Measurements from ENCODE around the gene MTFP1. TPM values are rescaled to one million over a fixed set of nuclear protein-coding genes. Genes with fewer than 3 reads are reported as not detected.

The MTFP1 gene
- total RNA-seq, 1 donor from 2014 or later, result 20.6 TPM

- Mint-ChIP-seq H3K4me3 (peak overlapping the region; percentile 97), H3K27me3 (no peaks in the 10 kb centered on the region), H3K27ac (peak overlapping the region; percentile 97), H3K4me1 (ENCODE audit: unreplicated experiment) (peaks cover 30% of the 10 kb centered on the region), H3K36me3 (no peaks in the 10 kb centered on the region), H3K9me3 (no peaks in the 10 kb centered on the region)
- no peak for TF ChIP-seq CTCF (conservative IDR thresholded peaks at IDR 0.05)
- DNase-seq (ENCODE audit: extremely low spot score, unreplicated experiment), result no peak
Measured at GRCh38 chr22:30424534-30425326, 838 bp upstream of the MTFP1 start.

DNA sequence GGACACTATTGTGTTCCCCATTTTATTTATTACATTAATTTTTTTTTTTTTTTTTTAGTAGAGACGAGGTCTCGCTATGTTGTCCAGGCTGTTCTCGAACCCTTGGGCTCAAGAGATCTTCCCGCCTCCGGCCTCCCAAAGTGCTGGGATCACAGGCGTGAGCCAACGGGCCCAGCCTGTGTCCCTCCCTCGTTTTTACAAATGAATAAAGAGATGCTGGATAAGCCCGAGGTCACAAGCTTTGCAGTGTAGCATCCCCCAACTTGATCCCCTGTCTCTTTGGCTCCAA is 297 bp upstream of the MTFP1 start:
- no peaks in the 10 kb centered on the region for H3K36me3 Mint-ChIP-seq

DNA sequence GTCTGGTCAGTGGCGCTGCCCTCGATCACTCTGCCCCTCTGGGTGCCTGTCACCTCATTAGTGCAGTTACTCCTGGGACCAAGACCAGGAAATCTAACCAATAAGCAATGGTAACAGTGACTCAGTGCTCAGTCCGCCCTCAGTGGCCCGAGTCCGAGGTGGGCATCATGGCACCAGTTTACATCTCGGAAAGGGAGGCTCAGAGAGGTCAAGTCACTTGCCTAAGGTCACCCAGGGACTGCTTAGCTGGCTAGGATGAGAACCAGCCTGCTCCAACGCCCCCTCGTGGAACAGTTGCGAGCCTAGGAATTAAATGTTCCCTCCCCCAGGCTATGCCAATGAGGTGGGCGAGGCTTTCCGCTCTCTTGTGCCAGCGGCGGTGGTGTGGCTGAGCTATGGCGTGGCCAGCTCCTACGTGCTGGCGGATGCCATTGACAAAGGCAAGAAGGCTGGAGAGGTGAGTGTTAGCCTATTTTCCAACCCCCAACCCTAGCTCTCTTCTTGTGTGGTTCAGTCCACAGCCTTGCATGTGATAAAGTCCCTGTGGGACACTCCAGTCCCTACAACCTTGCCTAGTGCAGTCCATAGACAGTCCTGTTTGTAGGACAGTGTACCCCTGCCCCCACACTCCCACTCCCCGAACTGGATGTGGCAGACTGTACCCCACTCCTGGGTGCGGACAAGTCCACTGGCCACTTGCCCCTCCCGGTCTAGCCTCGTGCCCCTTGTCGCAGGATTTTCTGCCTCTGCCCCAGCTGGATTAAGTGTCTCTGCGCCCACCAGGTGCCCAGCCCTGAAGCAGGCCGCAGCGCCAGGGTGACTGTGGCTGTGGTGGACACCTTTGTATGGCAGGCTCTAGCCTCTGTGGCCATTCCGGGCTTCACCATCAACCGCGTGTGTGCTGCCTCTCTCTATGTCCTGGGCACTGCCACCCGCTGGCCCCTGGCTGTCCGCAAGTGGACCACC is 1.1 kb downstream of the MTFP1 start:
- TF ChIP-seq CTCF (conservative IDR thresholded peaks at IDR 0.05), result peak; percentile 78
- peak; percentile 79 for DNase-seq (ENCODE audit: extremely low spot score, unreplicated experiment)
- Mint-ChIP-seq H3K4me3 (peak overlapping the region; percentile 94), H3K36me3 (no peaks in the 10 kb centered on the region), H3K27ac (peak overlapping the region; percentile 86), H3K4me1 (ENCODE audit: unreplicated experiment) (peaks cover 18% of the 10 kb centered on the region), H3K27me3 (no peaks in the 10 kb centered on the region), H3K9me3 (no peaks in the 10 kb centered on the region)

More for the DNA sequence above, 297 bp upstream of the MTFP1 start:
- peak overlapping the region; percentile 94 for H3K4me3 Mint-ChIP-seq
- peaks cover 29% of the 10 kb centered on the region for H3K4me1 Mint-ChIP-seq (ENCODE audit: unreplicated experiment)
- TF ChIP-seq CTCF (conservative IDR thresholded peaks at IDR 0.05), result no peak
- no peak for DNase-seq (ENCODE audit: extremely low spot score, unreplicated experiment)
- peak overlapping the region; percentile 86 for H3K27ac Mint-ChIP-seq
- no peaks in the 10 kb centered on the region for H3K9me3 Mint-ChIP-seq
- H3K27me3 Mint-ChIP-seq, result no peaks in the 10 kb centered on the region

DNA sequence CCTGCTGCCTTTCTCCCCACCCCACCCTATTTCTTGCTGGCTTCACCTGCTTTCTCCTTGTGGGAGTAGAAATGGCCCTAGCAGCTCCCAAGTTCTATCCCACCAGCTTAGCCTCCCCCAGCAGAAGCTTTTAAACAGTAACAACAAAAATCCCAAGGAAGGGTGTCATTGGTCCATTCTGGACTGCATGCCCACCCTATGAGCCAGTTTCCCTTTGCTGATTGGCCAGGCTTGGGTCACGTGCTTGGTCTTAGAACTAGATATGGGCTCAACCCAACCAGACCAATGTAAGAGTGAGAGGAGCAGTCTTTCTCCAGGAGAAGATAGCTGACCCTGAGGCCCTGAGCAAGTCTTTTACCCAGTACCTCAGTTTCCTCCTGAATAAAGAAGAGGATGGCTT is 2.3 kb downstream of the MTFP1 start:
- Mint-ChIP-seq H3K4me3 (no peak overlapping the region), H3K4me1 (ENCODE audit: unreplicated experiment) (peaks cover 6% of the 10 kb centered on the region), H3K9me3 (no peaks in the 10 kb centered on the region), H3K27me3 (no peaks in the 10 kb centered on the region), H3K27ac (no peak overlapping the region), H3K36me3 (no peaks in the 10 kb centered on the region)
- no peak for TF ChIP-seq CTCF (conservative IDR thresholded peaks at IDR 0.05)
- DNase-seq (ENCODE audit: extremely low spot score, unreplicated experiment), result no peak

GRCh38 chr22:30429887-30430286 is 4.3 kb downstream of the MTFP1 start:
- DNase-seq (ENCODE audit: extremely low spot score, unreplicated experiment), result no peak
- Mint-ChIP-seq H3K4me3 (no peak overlapping the region), H3K4me1 (ENCODE audit: unreplicated experiment) (peaks cover 4% of the 10 kb centered on the region), H3K9me3 (no peaks in the 10 kb centered on the region), H3K27ac (no peak overlapping the region), H3K36me3 (no peaks in the 10 kb centered on the region), H3K27me3 (no peaks in the 10 kb centered on the region)
- no peak for TF ChIP-seq CTCF (conservative IDR thresholded peaks at IDR 0.05)

All from type B pancreatic cell (in vitro differentiated cells).